ENCODE measurements around the gene SOX4.

- TF ChIP-seq MAX (IDR thresholded peaks at IDR 0.05; ENCODE audit: insufficient read depth, insufficient read length) (no peak), POLR2AphosphoS5 (IDR thresholded peaks at IDR 0.05; ENCODE audit: insufficient read depth, low read depth, low read length) (no peak), EZH2 (IDR thresholded peaks at IDR 0.05; ENCODE audit: borderline replicate concordance, low read depth, low read length, severe bottlenecking) (no peak), CTCF (IDR thresholded peaks at IDR 0.05; ENCODE audit: extremely low read depth in 1 of 2, insufficient read depth in 1 of 2, low read depth in 1 of 2, low read length in 2 of 2) (no peak), FOS (IDR thresholded peaks at IDR 0.05; ENCODE audit: borderline replicate concordance, insufficient read depth, low read length) (no peak)
These were observed 15.0 kb upstream of the SOX4 start for GRCh38 chr6:21578523-21578922.

Data from endothelial cell of umbilical vein (primary cell).